CD14-positive monocyte (primary cell): ENCODE data around the gene GRIK4. TPM values are rescaled to one million over a fixed set of nuclear protein-coding genes. Genes with fewer than 3 reads are reported as not detected.

ENCODE experiments used
- DNase-seq, 3 donors: peaks; one replicate each; pipeline ENCODE4 v3.0.0-alpha.2; 2011 to 2022
- H2AFZ ChIP-seq: 2 replicates; pipeline ENCODE4 v1.6.0; 2012; ENCODE audit warnings: mild to moderate bottlenecking, low read depth, low read length, inconsistent platforms; ENCODE audit not compliant: insufficient read depth, poor library complexity, severe bottlenecking
- H3K27ac ChIP-seq, 2 donors: 1 replicate in 1 of 2; 2 replicates in 1 of 2; pipeline ENCODE4 v1.5.1; 2012 to 2013; ENCODE audit warnings: low read length in 2 of 2, control low read depth in 1 of 2, inconsistent platforms in 1 of 2, low read depth in 1 of 2, mild to moderate bottlenecking in 1 of 2
- H3K27me3 ChIP-seq, 2 donors: one replicate each; pipeline versions ENCODE4 v1.6.0 to v1.6.1; 2011 to 2013; ENCODE audit warnings: low read length in 2 of 2; ENCODE audit not compliant: control insufficient read depth in 2 of 2, insufficient read depth in 2 of 2
- H3K36me3 ChIP-seq, 2 donors: replicated peaks in 1 of 2; 1 replicate in 1 of 2; 2 replicates in 1 of 2; pipeline versions ENCODE4 v1.5.1 to v1.6.1; 2012 to 2013; ENCODE audit warnings: low read length in 2 of 2, control low read depth in 1 of 2, inconsistent platforms in 1 of 2, mild to moderate bottlenecking in 1 of 2; ENCODE audit not compliant: insufficient read depth in 2 of 2, control insufficient read depth in 1 of 2
- H3K4me1 ChIP-seq, 2 donors: 1 replicate in 1 of 2; 2 replicates in 1 of 2; pipeline versions ENCODE4 v1.5.1 to v1.6.1; 2012 to 2013; ENCODE audit warnings: low read length in 2 of 2, control low read depth in 1 of 2, inconsistent platforms in 1 of 2, mild to moderate bottlenecking in 1 of 2, moderate library complexity in 1 of 2; ENCODE audit not compliant: insufficient read depth in 2 of 2, control insufficient read depth in 1 of 2
- H3K4me2 ChIP-seq: replicated peaks from 2 replicates; pipeline ENCODE3; 2012; ENCODE audit warnings: low read length, moderate library complexity, mild to moderate bottlenecking; ENCODE audit not compliant: poor library complexity, severe bottlenecking; ENCODE audit errors: extremely low read depth
- H3K4me3 ChIP-seq, 3 experiments: fragments of 200-600 bp in 1 of 3; sonication (generic) in 1 of 3; replicated peaks in 1 of 3; 1 replicate in 2 of 3; 2 replicates in 1 of 3; pipeline ENCODE4 v1.5.1; 2011 to 2013; ENCODE audit warnings: low read length in 3 of 3, mild to moderate bottlenecking in 3 of 3, control low read depth in 2 of 3, low read depth in 2 of 3, inconsistent platforms in 1 of 3, moderate library complexity in 1 of 3
- H3K79me2 ChIP-seq: 2 replicates; pipeline ENCODE4 v1.6.0; 2012; ENCODE audit warnings: mild to moderate bottlenecking, control low read depth, inconsistent platforms, low read length, moderate library complexity; ENCODE audit not compliant: insufficient read depth
- H3K9ac ChIP-seq: 2 replicates; pipeline ENCODE4 v1.6.0; 2017; ENCODE audit warnings: low read length, mild to moderate bottlenecking; ENCODE audit not compliant: insufficient read depth, poor library complexity, severe bottlenecking
- H3K9me3 ChIP-seq, 2 donors: replicated peaks in 1 of 2; 1 replicate in 1 of 2; 2 replicates in 1 of 2; pipeline versions ENCODE4 v1.5.1 to v1.6.1; 2012 to 2013; ENCODE audit warnings: low read length in 2 of 2, control low read depth in 1 of 2; ENCODE audit not compliant: control insufficient read depth in 1 of 2, insufficient read depth in 1 of 2
- H4K20me1 ChIP-seq: 2 replicates; pipeline ENCODE4 v1.6.0; 2012; ENCODE audit warnings: mild to moderate bottlenecking, low read length, control low read depth, moderate library complexity; ENCODE audit not compliant: insufficient read depth
- H3K27ac Mint-ChIP-seq, 7 donors: one replicate each; pipeline ENCODE4 v1.8.0; 2020; ENCODE audit warnings: mild to moderate bottlenecking in 7 of 7, mixed read lengths in 7 of 7, moderate library complexity in 6 of 7, inconsistent platforms in 2 of 7
- H3K27me3 Mint-ChIP-seq, 3 donors: one replicate each; pipeline ENCODE4 v1.8.0; 2021 to 2022; ENCODE audit warnings: low read depth in 3 of 3, mild to moderate bottlenecking in 3 of 3, mixed read lengths in 3 of 3, moderate library complexity in 3 of 3, inconsistent platforms in 1 of 3
- H3K36me3 Mint-ChIP-seq, 2 donors: one replicate each; pipeline ENCODE4 v1.8.0; 2020; ENCODE audit warnings: mixed read lengths in 2 of 2, inconsistent platforms in 1 of 2, mild to moderate bottlenecking in 1 of 2
- H3K4me1 Mint-ChIP-seq: one replicate; pipeline ENCODE4 v1.8.0; 2020; ENCODE audit warnings: mild to moderate bottlenecking, mixed read lengths
- H3K4me3 Mint-ChIP-seq, 2 donors: one replicate each; pipeline ENCODE4 v1.8.0; 2020; ENCODE audit warnings: mild to moderate bottlenecking in 2 of 2, mixed read lengths in 2 of 2, moderate library complexity in 1 of 2
- H3K9me3 Mint-ChIP-seq, 7 donors: one replicate each; pipeline ENCODE4 v1.8.0; 2020 to 2022; ENCODE audit warnings: mixed read lengths in 7 of 7, mild to moderate bottlenecking in 6 of 7, moderate library complexity in 6 of 7, inconsistent platforms in 2 of 7
- CTCF ChIP-seq: fragments of 200-600 bp; IDR thresholded peaks from one replicate; pipeline ENCODE4 v1.8.0; 2022; ENCODE audit warnings: antibody characterized with exemption, mild to moderate bottlenecking
- WGBS: methylation state at CpG from one replicate; pipeline ENCODE4 v1.1.5; 2013; ENCODE audit warnings: missing lambda C conversion rate; ENCODE audit not compliant: insufficient coverage; 5-methylcytosine and 5-hydroxymethylcytosine counted together
- intact Hi-C, 2 donors: fragments of 100-400 bp; cut with micrococcal nuclease; formaldehyde crosslinking; loops; one replicate each; pipeline versions ENCODE4 v1.15.0 to v1.15.1; 2023
- polyA plus RNA-seq, 3 donors: library from polyadenylated mRNA; depleted of rRNA in 1 of 3; unstranded in 2 of 3; stranded (reverse) in 1 of 3; fragments of 300-500 nt in 2 of 3; fragments of >200 nt in 1 of 3; fragmentation: Illumina TruSeq in 2 of 3; gene quantifications; 1 replicate in 2 of 3; 2 replicates in 1 of 3; pipeline ENCODE4 v1.2.3, GENCODE V29; 2012 to 2021

The GRIK4 gene
- polyA plus RNA-seq, 3 donors: not detected

- H3K27ac Mint-ChIP-seq: no peak overlapping the region
- intact Hi-C loops: no loop called here
- WGBS: 100% methylated on average over 1 of the region's 4 CpGs
These were observed 426.7 kb downstream of the GRIK4 start for GRCh38 chr11:120938260-120938659.

GRCh38 chr11:120940160-120940848 is 428.8 kb downstream of the GRIK4 start:
- no peaks in the 10 kb centered on the region for H3K4me1 ChIP-seq

More at GRCh38 chr11:120938260-120938659, 426.7 kb downstream of the GRIK4 start:
- no peaks in the 10 kb centered on the region for H4K20me1 ChIP-seq
- H3K36me3 ChIP-seq: no peaks in the 10 kb centered on the region
- no peak overlapping the region for H3K9ac ChIP-seq
- no peaks in the 10 kb centered on the region for H3K9me3 ChIP-seq
- no peak overlapping the region for H3K4me2 ChIP-seq
- H3K27ac ChIP-seq: no peak overlapping the region
- no peak overlapping the region for H2AFZ ChIP-seq
- no peaks in the 10 kb centered on the region for H3K27me3 ChIP-seq
- peaks cover 0 to 5% (median 0%) of the 10 kb centered on the region in 7 donors for H3K9me3 Mint-ChIP-seq
- no peak overlapping the region for H3K4me3 ChIP-seq
- H3K4me3 Mint-ChIP-seq: no peak overlapping the region
- no peak for DNase-seq
- H3K36me3 Mint-ChIP-seq: no peaks in the 10 kb centered on the region
- no peaks in the 10 kb centered on the region for H3K4me1 ChIP-seq
- no peak for TF ChIP-seq CTCF
- no peaks in the 10 kb centered on the region for H3K79me2 ChIP-seq
- H3K4me1 Mint-ChIP-seq: no peaks in the 10 kb centered on the region
- H3K27me3 Mint-ChIP-seq: peaks cover 10 to 13% (median 13%) of the 10 kb centered on the region in 3 donors

More at GRCh38 chr11:120940160-120940848, 428.8 kb downstream of the GRIK4 start:
- DNase-seq: no peak
- Histone ChIP-seq H2AFZ (no peak overlapping the region), H3K9me3 (peaks cover 10% of the 10 kb centered on the region in 2 donors), H4K20me1 (no peaks in the 10 kb centered on the region), H3K27ac (no peak overlapping the region), H3K27me3 (no peaks in the 10 kb centered on the region), H3K36me3 (no peaks in the 10 kb centered on the region), H3K4me3 (no peak overlapping the region), H3K9ac (no peak overlapping the region), H3K4me2 (no peak overlapping the region), H3K79me2 (no peaks in the 10 kb centered on the region)
- no peaks in the 10 kb centered on the region for H3K36me3 Mint-ChIP-seq
- H3K27ac Mint-ChIP-seq: no peak overlapping the region
- H3K27me3 Mint-ChIP-seq: peaks cover 8 to 11% (median 9%) of the 10 kb centered on the region in 3 donors
- H3K9me3 Mint-ChIP-seq: peaks cover 5 to 15% (median 9%) of the 10 kb centered on the region in 7 donors
- no peak for TF ChIP-seq CTCF
- 98% methylated on average over 6 of the region's 10 CpGs for WGBS
- H3K4me1 Mint-ChIP-seq: no peaks in the 10 kb centered on the region
- no peak overlapping the region for H3K4me3 Mint-ChIP-seq
- intact Hi-C loops: loop anchor here in 1 of 2 donors (10.0 kb wide), 1 partner anchor 254 kb away; no protein-coding TSS in a partner anchor
